Measurements from ENCODE around the gene NCKAP5. TPM values are rescaled to one million over a fixed set of nuclear protein-coding genes. Genes with fewer than 3 reads are reported as not detected.
"Not testable (repeated sequence)": the region's sequence is repeated elsewhere in the genome, so short reads cannot be mapped to it uniquely, and the experiment has no call there.

Gene NCKAP5
- total RNA-seq, 1 donor from 2014 or later, result under 0.01 TPM

- no peak for DNase-seq
Observed at GRCh38 chr2:132736059-132736458, 832.2 kb downstream of the NCKAP5 start.

GRCh38 chr2:132734961-132735360 is 833.3 kb downstream of the NCKAP5 start:
- no peak for DNase-seq

GRCh38 chr2:132733094-132733493 is 835.2 kb downstream of the NCKAP5 start:
- no peak for DNase-seq

GRCh38 chr2:132732694-132733093 is 835.6 kb downstream of the NCKAP5 start:
- no peak for DNase-seq

GRCh38 chr2:132731441-132731840 is 836.8 kb downstream of the NCKAP5 start:
- no peak for DNase-seq

- DNase-seq, result no peak
Observed at GRCh38 chr2:132730611-132731010, 837.7 kb downstream of the NCKAP5 start.

- DNase-seq, result no peak
Observed at GRCh38 chr2:132729522-132729921, 838.7 kb downstream of the NCKAP5 start.

GRCh38 chr2:132726155-132726554 is 842.1 kb downstream of the NCKAP5 start:
- DNase-seq, result no peak

- DNase-seq, result no peak
Observed at GRCh38 chr2:132725748-132726147, 842.5 kb downstream of the NCKAP5 start.

GRCh38 chr2:132725148-132725547 is 843.1 kb downstream of the NCKAP5 start:
- DNase-seq, result no peak

GRCh38 chr2:132721938-132722337 is 846.3 kb downstream of the NCKAP5 start:
- DNase-seq, result no peak

GRCh38 chr2:132720393-132720792 is 847.9 kb downstream of the NCKAP5 start:
- no peak for DNase-seq

GRCh38 chr2:132719480-132719879 is 848.8 kb downstream of the NCKAP5 start:
- no peak for DNase-seq

GRCh38 chr2:132716954-132717353 is 851.3 kb downstream of the NCKAP5 start:
- DNase-seq, result no peak

- DNase-seq, result no peak
Observed at GRCh38 chr2:132715386-132716351, 852.6 kb downstream of the NCKAP5 start.

GRCh38 chr2:132703396-132703795 is 864.9 kb downstream of the NCKAP5 start:
- DNase-seq, result no peak

GRCh38 chr2:132701810-132702209 is 866.5 kb downstream of the NCKAP5 start:
- no peak for DNase-seq

GRCh38 chr2:132699802-132700201 is 868.5 kb downstream of the NCKAP5 start:
- DNase-seq, result not testable (repeated sequence)

- not testable (repeated sequence) for DNase-seq
Observed at GRCh38 chr2:132698347-132698746, 869.9 kb downstream of the NCKAP5 start.

- DNase-seq, result no peak
Observed at GRCh38 chr2:132697556-132698205, 870.6 kb downstream of the NCKAP5 start.

- DNase-seq, result no peak
Observed at GRCh38 chr2:132692816-132693215, 875.4 kb downstream of the NCKAP5 start.

- no peak for DNase-seq
Observed at GRCh38 chr2:132691556-132691955, 876.7 kb downstream of the NCKAP5 start.

GRCh38 chr2:132690664-132691303 is 877.5 kb downstream of the NCKAP5 start:
- DNase-seq, result no peak
